H1 (cell line): ENCODE data around the gene CRYM. TPM values are rescaled to one million over a fixed set of nuclear protein-coding genes. Genes with fewer than 3 reads are reported as not detected.

Experiments
- CTCF ChIA-PET: fragments of 300-600 bp; sonication (Branson Sonifier 250); formaldehyde crosslinking; loops from one replicate; lab custom pipeline; 2021; ENCODE audit not compliant: partially characterized antibody; lab: Charles Lee
- POLR2A ChIA-PET: fragments of 300-600 bp; sonication (Branson Sonifier 250); formaldehyde crosslinking; loops from one replicate; lab custom pipeline; 2021; ENCODE audit warnings: inconsistent platforms; ENCODE audit not compliant: partially characterized antibody; lab: Charles Lee
- DNase-seq, 2 experiments: peaks; one replicate each; pipeline versions ENCODE4 v3.0.0 to v3.0.0-alpha.2; 2010 to 2022; ENCODE audit warnings: low spot score in 2 of 2, low read depth in 1 of 2, mixed read lengths in 1 of 2
- FAIRE-seq: peaks from 2 replicates; lab custom pipeline; 2011; peaks lifted over from hg19 to GRCh38; lab: Jason Lieb, UNC
- H2AFZ ChIP-seq: 2 replicates; pipeline ENCODE4 v1.8.1; 2012; ENCODE audit warnings: low read length, inconsistent platforms
- H2AK5ac ChIP-seq: 2 replicates; pipeline ENCODE4 v1.6.1; 2013; ENCODE audit warnings: low read depth, low read length
- H2BK120ac ChIP-seq: replicated peaks from 2 replicates; pipeline ENCODE3; 2013; ENCODE audit warnings: low read depth, low read length, inconsistent platforms
- H2BK12ac ChIP-seq: 2 replicates; pipeline ENCODE4 v1.6.1; 2013; ENCODE audit warnings: low read depth, low read length
- H2BK15ac ChIP-seq: 2 replicates; pipeline ENCODE4 v1.6.1; 2013; ENCODE audit warnings: low read length
- H2BK20ac ChIP-seq: 2 replicates; pipeline ENCODE4 v1.6.1; 2013; ENCODE audit warnings: low read length
- H2BK5ac ChIP-seq: 2 replicates; pipeline ENCODE4 v1.6.1; 2013; ENCODE audit warnings: low read depth, low read length
- H3K14ac ChIP-seq: 2 replicates; pipeline ENCODE4 v1.6.1; 2013; ENCODE audit warnings: inconsistent platforms; ENCODE audit not compliant: insufficient read length
- H3K18ac ChIP-seq: 2 replicates; pipeline ENCODE4 v1.6.1; 2013; ENCODE audit warnings: low read length; ENCODE audit errors: extremely low read depth
- H3K23ac ChIP-seq: 2 replicates; pipeline ENCODE4 v1.6.1; 2013; ENCODE audit warnings: inconsistent platforms; ENCODE audit not compliant: insufficient read length
- H3K23me2 ChIP-seq: 2 replicates; pipeline ENCODE4 v1.6.1; 2013; ENCODE audit warnings: low read depth, low read length
- H3K27ac ChIP-seq: 2 replicates; pipeline ENCODE4 v1.6.1; 2011; ENCODE audit warnings: low read depth, low read length, inconsistent platforms
- H3K27me3 ChIP-seq, 4 experiments: replicated peaks in 1 of 4; 1 replicate in 1 of 4; 2 replicates in 3 of 4; pipeline versions ENCODE4 v1.6.1 to v1.8.1; 2011 to 2013; ENCODE audit warnings: low read length in 3 of 4, mild to moderate bottlenecking in 3 of 4, inconsistent platforms in 2 of 4, mixed read lengths in 2 of 4, moderate library complexity in 1 of 4; ENCODE audit not compliant: control insufficient read depth in 3 of 4, insufficient read depth in 3 of 4; ENCODE audit errors: extremely low read depth in 1 of 4
- H3K36me3 ChIP-seq, 4 experiments: 2 replicates each; pipeline versions ENCODE4 v1.6.1 to v1.8.1; 2011 to 2013; ENCODE audit warnings: mild to moderate bottlenecking in 4 of 4, low read length in 3 of 4, moderate library complexity in 2 of 4, control low read depth in 1 of 4, inconsistent platforms in 1 of 4; ENCODE audit not compliant: insufficient read depth in 4 of 4, control insufficient read depth in 2 of 4
- H3K4ac ChIP-seq: replicated peaks from 2 replicates; pipeline ENCODE3; 2013; ENCODE audit warnings: low read length, low read depth, mixed read lengths, inconsistent platforms; ENCODE audit not compliant: insufficient read length
- H3K4me1 ChIP-seq, 4 experiments: replicated peaks in 1 of 4; 1 replicate in 1 of 4; 2 replicates in 3 of 4; pipeline versions ENCODE4 v1.6.1 to v1.8.1; 2011 to 2013; ENCODE audit warnings: low read length in 3 of 4, inconsistent platforms in 2 of 4, mixed read lengths in 1 of 4; ENCODE audit not compliant: insufficient read depth in 4 of 4, control insufficient read depth in 3 of 4
- H3K4me2 ChIP-seq, 2 experiments: 2 replicates each; pipeline versions ENCODE4 v1.6.1 to v1.8.1; 2011 to 2013; ENCODE audit warnings: low read depth in 2 of 2, low read length in 2 of 2, control low read depth in 1 of 2, inconsistent platforms in 1 of 2, mild to moderate bottlenecking in 1 of 2; ENCODE audit not compliant: insufficient read depth in 1 of 2
- H3K4me3 ChIP-seq, 4 experiments: fragments of 200-600, 300-600 bp in 1 of 4; sonication (generic), shearing (Covaris generic), sonication (Bioruptor Twin) in 1 of 4; 2 replicates each; pipeline versions ENCODE4 v1.5.1 to v1.8.1; 2011 to 2016; ENCODE audit warnings: low read length in 4 of 4, low read depth in 3 of 4, control low read depth in 2 of 4, inconsistent platforms in 2 of 4, mild to moderate bottlenecking in 2 of 4, mixed read lengths in 1 of 4, moderate library complexity in 1 of 4; ENCODE audit not compliant: insufficient read depth in 2 of 4; ENCODE audit errors: extremely low read depth in 1 of 4
- H3K56ac ChIP-seq: replicated peaks from 2 replicates; pipeline ENCODE3; 2013; ENCODE audit warnings: low read depth, mild to moderate bottlenecking, mixed read lengths, low read length, inconsistent platforms; ENCODE audit not compliant: insufficient read length
- H3K79me1 ChIP-seq: 2 replicates; pipeline ENCODE4 v1.6.1; 2013; ENCODE audit warnings: low read depth, low read length, control low read depth
- H3K79me2 ChIP-seq, 2 experiments: 2 replicates each; pipeline versions ENCODE4 v1.6.1 to v1.8.1; 2012 to 2013; ENCODE audit warnings: low read length in 2 of 2, mild to moderate bottlenecking in 2 of 2, inconsistent platforms in 1 of 2; ENCODE audit not compliant: insufficient read depth in 2 of 2, control insufficient read depth in 1 of 2
- H3K9ac ChIP-seq, 4 experiments: replicated peaks in 1 of 4; 1 replicate in 1 of 4; 2 replicates in 3 of 4; pipeline versions ENCODE4 v1.6.1 to v1.8.1; 2011 to 2013; ENCODE audit warnings: low read depth in 3 of 4, low read length in 3 of 4, control low read depth in 2 of 4, mild to moderate bottlenecking in 2 of 4, moderate library complexity in 2 of 4, inconsistent platforms in 1 of 4; ENCODE audit errors: extremely low read depth in 1 of 4
- H3K9me3 ChIP-seq, 2 experiments: 2 replicates each; pipeline versions ENCODE4 v1.6.1 to v1.8.1; 2012 to 2013; ENCODE audit warnings: mild to moderate bottlenecking in 2 of 2, moderate library complexity in 2 of 2, control low read depth in 1 of 2, inconsistent platforms in 1 of 2, low read depth in 1 of 2, low read length in 1 of 2, mixed read lengths in 1 of 2; ENCODE audit not compliant: insufficient read depth in 2 of 2
- H4K20me1 ChIP-seq, 2 experiments: replicated peaks in 1 of 2; 2 replicates each; pipeline versions ENCODE3 to v1.8.1; 2011 to 2013; ENCODE audit warnings: inconsistent platforms in 2 of 2, low read length in 2 of 2, mild to moderate bottlenecking in 1 of 2; ENCODE audit not compliant: insufficient read depth in 2 of 2, control insufficient read depth in 1 of 2
- H4K5ac ChIP-seq: 2 replicates; pipeline ENCODE4 v1.6.1; 2013; ENCODE audit warnings: low read length, low read depth, mixed read lengths, inconsistent platforms; ENCODE audit not compliant: insufficient read length
- H4K8ac ChIP-seq: 2 replicates; pipeline ENCODE4 v1.8.0; 2013; ENCODE audit warnings: mild to moderate bottlenecking, moderate library complexity, low read length, inconsistent platforms; ENCODE audit not compliant: insufficient read depth; ENCODE audit errors: extremely low read depth
- H4K91ac ChIP-seq: replicated peaks from 2 replicates; pipeline ENCODE3; 2013; ENCODE audit warnings: low read length, mixed read lengths, inconsistent platforms; ENCODE audit not compliant: insufficient read length
- BACH1 ChIP-seq: IDR thresholded peaks from 2 replicates; pipeline ENCODE4 v1.6.1; 2012; ENCODE audit warnings: low read length, improper control_type of control experiment
- BRCA1 ChIP-seq: IDR thresholded peaks from 2 replicates; pipeline ENCODE4 v1.6.1; 2012; ENCODE audit warnings: low read depth, low read length, improper control_type of control experiment
- JUN ChIP-seq: IDR thresholded peaks from 2 replicates; pipeline ENCODE4 v1.6.1; 2011; ENCODE audit warnings: low read depth, mild to moderate bottlenecking, improper control_type of control experiment, low read length
- MAFK ChIP-seq: IDR thresholded peaks from 2 replicates; pipeline ENCODE4 v1.6.1; 2012; ENCODE audit warnings: low read depth, mild to moderate bottlenecking, improper control_type of control experiment, low read length
- PHF8 ChIP-seq: fragments of 200-600 bp; sonication (generic); conservative IDR thresholded peaks from 2 replicates; pipeline ENCODE4 v1.7.1; 2012; ENCODE audit warnings: low read depth, mild to moderate bottlenecking, inconsistent platforms, low read length, moderate library complexity
- RFX5 ChIP-seq: IDR thresholded peaks from 2 replicates; pipeline ENCODE4 v1.6.1; 2011; ENCODE audit warnings: low read depth, low read length, improper control_type of control experiment, borderline replicate concordance
- RNF2 ChIP-seq: fragments of 200-900, 300-1000 bp; sonication (generic); IDR thresholded peaks from 2 replicates; pipeline ENCODE4 v1.7.1; 2016; ENCODE audit warnings: borderline replicate concordance, low read depth, mild to moderate bottlenecking, antibody characterized with exemption, low read length; ENCODE audit not compliant: poor library complexity, severe bottlenecking; ENCODE audit errors: missing control alignments
- SIRT6 ChIP-seq: IDR thresholded peaks from one replicate; pipeline ENCODE4 v1.7.1; 2012; ENCODE audit warnings: low read length, inconsistent platforms
- SP2 ChIP-seq: IDR thresholded peaks from 2 replicates; pipeline ENCODE4 v1.6.1; 2012; ENCODE audit warnings: mild to moderate bottlenecking, low read length, inconsistent platforms
- SUZ12 ChIP-seq: fragments of 200-600 bp; sonication (generic); IDR thresholded peaks from 2 replicates; pipeline ENCODE4 v1.6.1; 2012; ENCODE audit warnings: mild to moderate bottlenecking, inconsistent platforms, low read length, moderate library complexity, mixed read lengths
- TAF1 ChIP-seq: IDR thresholded peaks from 2 replicates; pipeline ENCODE4 v1.6.1; 2011; ENCODE audit warnings: mild to moderate bottlenecking, low read depth, low read length
- TAF7 ChIP-seq: optimal IDR thresholded peaks from 2 replicates; pipeline ENCODE3; 2011; ENCODE audit warnings: low read depth, mild to moderate bottlenecking, inconsistent platforms, low read length, moderate library complexity, borderline replicate concordance
- WGBS, 2 experiments: shearing (Covaris generic) in 1 of 2; methylation state at CpG; one replicate each; pipeline versions ENCODE4 v1.1.6 to v1.1.7; 2013 to 2015; ENCODE audit warnings: low lambda C conversion rate in 2 of 2, mixed read lengths in 2 of 2, inconsistent platforms in 1 of 2, low coverage in 1 of 2, missing lambda C conversion rate in 1 of 2; ENCODE audit not compliant: insufficient replicate concordance in 2 of 2, insufficient coverage in 1 of 2, insufficient read length in 1 of 2; ENCODE audit errors: extremely low coverage in 1 of 2, missing lambda C conversion rate in 1 of 2; 5-methylcytosine and 5-hydroxymethylcytosine counted together
- polyA plus RNA-seq, 7 experiments: library from polyadenylated mRNA; depleted of rRNA in 3 of 7; stranded (reverse) in 5 of 7; unstranded in 2 of 7; fragments of >200 nt in 5 of 7; fragments of 200-250 nt in 2 of 7; gene quantifications; 1 replicate in 5 of 7; 2 replicates in 1 of 7; 4 replicates in 1 of 7; pipeline versions ENCODE4 v1.2.1 to v1.2.3, GENCODE V29; 2011 to 2013; ENCODE audit warnings: missing spikeins in 2 of 7, mixed read lengths in 2 of 7
- total RNA-seq: library from RNA; stranded (reverse); fragmentation: NEBNext Ultra II Directional; extraction: Animal tissue kit (Norgen Biotek cat#: 25700); gene quantifications from 2 replicates; pipeline ENCODE4 v1.2.1, GENCODE V29; 2021

Gene CRYM
- total and polyA plus RNA-seq, 2 of the 8 experiments (the other 6 are each of a cell fraction or from before 2014, with no cell fraction given) = 12.9 to 40.4 TPM

- no peak for FAIRE-seq
- peak overlapping the region; percentile 11 for H4K91ac ChIP-seq
- peaks cover 8 to 38% (median 25%) of the 10 kb centered on the region in 4 experiments for H3K27me3 ChIP-seq
- TF ChIP-seq RFX5 (no peak), BRCA1 (no peak), RNF2 (peak; percentile 39), TAF7 (no peak), SUZ12 (no peak), PHF8 (0 out of 2 replicates have a peak, but pooled peaks have one; percentile 25), SP2 (no peak), MAFK (no peak), SIRT6 (no peak), BACH1 (peak; percentile 58; the same call in 1 of the 2 replicates), TAF1 (no peak), JUN (no peak)
These were observed 23.2 kb upstream of the CRYM start for GRCh38 chr16:21301168-21301894.

More at GRCh38 chr16:21301168-21301894, 23.2 kb upstream of the CRYM start:
- no peak overlapping the region for H3K9ac ChIP-seq
- H3K4me3 ChIP-seq = peak overlapping the region; percentile 34 to 74 (median 68)
- H3K79me1 ChIP-seq = no peaks in the 10 kb centered on the region
- ChIA-PET POLR2A (interaction anchor here (0.7 to 1.9 kb wide), 6 partner anchors 14 to 149 kb away, joined by 3 to 9 read pairs (median 6); partner anchors contain the start of gene LDAF1), CTCF (interaction anchor here (0.6 to 3.8 kb wide), 23 partner anchors 10 to 475 kb away, joined by 3 to 65 read pairs (median 4); partner anchors contain the start of genes CRYM and LDAF1)
- H3K23me2 ChIP-seq = peaks cover 10% of the 10 kb centered on the region; the same call in 1 of the 2 replicates
- no peak overlapping the region for H2BK12ac ChIP-seq
- 0 out of 2 replicates have a peak overlapping the region, but pooled peaks have one; percentile 36 for H2BK20ac ChIP-seq
- no peak overlapping the region for H2BK120ac ChIP-seq
- H3K79me2 ChIP-seq = no peaks in the 10 kb centered on the region
- H2BK15ac ChIP-seq = no peak overlapping the region
- H3K18ac ChIP-seq = no peak overlapping the region
- peak overlapping the region; percentile 42 for H4K8ac ChIP-seq
- no peak overlapping the region for H3K23ac ChIP-seq
- no peak overlapping the region for H4K5ac ChIP-seq
- no peaks in the 10 kb centered on the region for H3K36me3 ChIP-seq
- WGBS, 2 experiments = 1% methylated on average over 40 of the region's 60 CpGs; no CpG with 5 or more reads in 1 of the 2 experiments
- H3K4ac ChIP-seq = no peak overlapping the region
- H2BK5ac ChIP-seq = no peak overlapping the region; the same call in 1 of the 2 replicates
- no peak overlapping the region for H3K27ac ChIP-seq
- peaks cover 0 to 3% (median 2%) of the 10 kb centered on the region in 4 experiments; a peak in 4 of 7 replicates for H3K4me1 ChIP-seq
- peak overlapping the region; percentile 72; the same call in 1 of the 2 replicates for H2AFZ ChIP-seq
- no peaks in the 10 kb centered on the region for H3K9me3 ChIP-seq
- H4K20me1 ChIP-seq = peaks cover 0 to 7% of the 10 kb centered on the region in 2 experiments
- H3K56ac ChIP-seq = no peak overlapping the region
- H2AK5ac ChIP-seq = no peak overlapping the region
- H3K14ac ChIP-seq = no peak overlapping the region
- peak; percentile 43 to 82 for DNase-seq
- H3K4me2 ChIP-seq = peak overlapping the region; percentile 76 to 96
